Bone marrow (tissue), 2 donors: ENCODE data around the gene KCNQ1OT1.
"Not testable (repeated sequence)": the region's sequence is repeated elsewhere in the genome, so short reads cannot be mapped to it uniquely, and the experiment has no call there.

Source experiments
- DNase-seq, 2 donors: peaks; one replicate each; lab custom pipeline; 2025; lab: John Stamatoyannopoulos, UW

KCNQ1OT1 gene

GRCh38 chr11:2652333-2653197 is 47.2 kb downstream of the KCNQ1OT1 start:
- no peak for DNase-seq

GRCh38 chr11:2651826-2652271 is 47.9 kb downstream of the KCNQ1OT1 start:
- no peak for DNase-seq

- DNase-seq = no peak
These were observed 48.7 kb downstream of the KCNQ1OT1 start for GRCh38 chr11:2651054-2651617.

GRCh38 chr11:2650343-2650867 is 49.4 kb downstream of the KCNQ1OT1 start:
- DNase-seq = no peak

- no peak for DNase-seq
These were observed 49.9 kb downstream of the KCNQ1OT1 start for GRCh38 chr11:2649848-2650247.

GRCh38 chr11:2649400-2649799 is 50.4 kb downstream of the KCNQ1OT1 start:
- no peak for DNase-seq

- no peak for DNase-seq
These were observed 51.8 kb downstream of the KCNQ1OT1 start for GRCh38 chr11:2647953-2648352.

GRCh38 chr11:2647167-2647566 is 52.6 kb downstream of the KCNQ1OT1 start:
- no peak for DNase-seq

GRCh38 chr11:2645779-2646118 is 54.0 kb downstream of the KCNQ1OT1 start:
- no peak for DNase-seq

GRCh38 chr11:2644844-2645778 is 54.7 kb downstream of the KCNQ1OT1 start:
- no peak for DNase-seq

- DNase-seq = no peak
These were observed 56.0 kb downstream of the KCNQ1OT1 start for GRCh38 chr11:2643746-2644145.

- no peak for DNase-seq
These were observed 58.2 kb downstream of the KCNQ1OT1 start for GRCh38 chr11:2641623-2642022.

- DNase-seq = not testable (repeated sequence)
These were observed 60.0 kb downstream of the KCNQ1OT1 start for GRCh38 chr11:2639763-2640162.

GRCh38 chr11:2631161-2631560 is 68.6 kb downstream of the KCNQ1OT1 start:
- no peak for DNase-seq

- DNase-seq = no peak
These were observed 69.1 kb downstream of the KCNQ1OT1 start for GRCh38 chr11:2630679-2631078.

GRCh38 chr11:2625183-2625582 is 74.6 kb downstream of the KCNQ1OT1 start:
- DNase-seq = no peak

GRCh38 chr11:2621894-2622293 is 77.9 kb downstream of the KCNQ1OT1 start:
- DNase-seq = no peak

GRCh38 chr11:2612884-2613571 is 86.8 kb downstream of the KCNQ1OT1 start:
- DNase-seq = no peak

- DNase-seq = no peak
These were observed 90.4 kb downstream of the KCNQ1OT1 start for GRCh38 chr11:2609345-2609744.

GRCh38 chr11:2599561-2600189 is 100.1 kb downstream of the KCNQ1OT1 start:
- DNase-seq = no peak

GRCh38 chr11:2595204-2595603 is 104.6 kb downstream of the KCNQ1OT1 start:
- DNase-seq = no peak
